Esophagus squamous epithelium (tissue), 5 donors: Measurements from ENCODE around the gene GRIP1. TPM values are rescaled to one million over a fixed set of nuclear protein-coding genes. Genes with fewer than 3 reads are reported as not detected.

Source experiments
- DNase-seq: peaks from one replicate; lab custom pipeline; 2025; lab: John Stamatoyannopoulos, UW
- H3K27ac ChIP-seq, 4 donors: fragments of 200-600 bp; sonication (generic); one replicate each; pipeline ENCODE4 v1.5.1; 2016 to 2019; ENCODE audit warnings: mild to moderate bottlenecking in 1 of 4
- H3K27me3 ChIP-seq, 4 donors: fragments of 200-600 bp; sonication (generic); 1 replicate in 3 of 4; 2 replicates in 1 of 4; pipeline versions ENCODE4 v1.5.1 to v1.6.0; 2017 to 2021; ENCODE audit warnings: antibody characterized with exemption in 1 of 4
- H3K36me3 ChIP-seq, 3 donors: fragments of 200-600 bp; sonication (generic); one replicate each; pipeline ENCODE4 v1.5.1; 2016 to 2019
- H3K4me1 ChIP-seq, 3 donors: fragments of 200-600 bp; sonication (generic); one replicate each; pipeline ENCODE4 v1.5.1; 2017 to 2019
- H3K4me3 ChIP-seq, 4 donors: fragments of 200-600 bp; sonication (generic); 1 replicate in 3 of 4; 2 replicates in 1 of 4; pipeline ENCODE4 v1.5.1; 2016 to 2019; ENCODE audit warnings: mild to moderate bottlenecking in 2 of 4, moderate library complexity in 1 of 4
- H3K9me3 ChIP-seq, 3 donors: fragments of 200-600 bp; sonication (generic); one replicate each; pipeline ENCODE4 v1.5.1; 2016 to 2019
- POLR2A ChIP-seq, 4 donors: fragments of 450-650 bp; IDR thresholded peaks; one replicate each; pipeline ENCODE4 v1.6.1; 2017; ENCODE audit warnings: antibody characterized with exemption in 4 of 4, mild to moderate bottlenecking in 4 of 4, moderate library complexity in 3 of 4
- WGBS, 2 donors: methylation state at CpG; one replicate each; pipeline ENCODE4 v1.1.5; 2018; 5-methylcytosine and 5-hydroxymethylcytosine counted together
- intact Hi-C: fragments of 100-400 bp; cut with DNase I; formaldehyde crosslinking; loops from one replicate; pipeline ENCODE4 v1.15.0; 2022
- total RNA-seq, 4 donors: library from RNA; depleted of rRNA; stranded (reverse); fragments of >200 nt; gene quantifications; one replicate each; pipeline ENCODE4 v1.1.0, GENCODE V29; 2016
- TF ChIP-seq, protein P1 (sequence below), 6 experiments: fragments of 450-650 bp in 4 of 6; fragments of 200-600 bp in 2 of 6; sonication (generic) in 2 of 6; IDR thresholded peaks; one replicate each; pipeline ENCODE4 v1.5.1; 2016 to 2019; ENCODE audit warnings: antibody characterized with exemption in 6 of 6, mild to moderate bottlenecking in 4 of 6, moderate library complexity in 4 of 6
- donor health status: DM: yes; HTN: yes; CAD: no.

The GRIP1 gene
- total RNA-seq, 4 donors from 2014 or later, result 4.9 to 15.9 (median 11.0) TPM

DNA sequence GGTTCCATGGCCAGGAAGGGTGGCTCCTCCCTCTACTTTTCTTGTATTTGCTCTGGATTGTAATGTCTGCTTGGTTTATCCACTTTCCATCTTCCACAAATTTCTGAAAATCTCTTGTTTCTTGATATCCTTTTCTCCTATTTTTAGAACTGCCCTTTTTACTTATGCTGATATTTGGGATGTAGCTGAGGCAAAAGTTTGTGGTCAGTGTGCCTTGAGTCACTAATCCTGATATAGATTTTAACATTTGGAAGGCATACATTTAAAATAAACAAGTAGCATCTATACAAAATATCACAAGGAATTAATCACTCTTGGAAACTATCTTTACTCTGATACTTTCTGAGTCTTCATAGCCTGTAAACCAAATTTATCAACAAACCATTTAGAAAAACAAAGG lies 11.0 kb downstream of the GRIP1 start:
- no peak for DNase-seq
- TF ChIP-seq, protein P1, sequence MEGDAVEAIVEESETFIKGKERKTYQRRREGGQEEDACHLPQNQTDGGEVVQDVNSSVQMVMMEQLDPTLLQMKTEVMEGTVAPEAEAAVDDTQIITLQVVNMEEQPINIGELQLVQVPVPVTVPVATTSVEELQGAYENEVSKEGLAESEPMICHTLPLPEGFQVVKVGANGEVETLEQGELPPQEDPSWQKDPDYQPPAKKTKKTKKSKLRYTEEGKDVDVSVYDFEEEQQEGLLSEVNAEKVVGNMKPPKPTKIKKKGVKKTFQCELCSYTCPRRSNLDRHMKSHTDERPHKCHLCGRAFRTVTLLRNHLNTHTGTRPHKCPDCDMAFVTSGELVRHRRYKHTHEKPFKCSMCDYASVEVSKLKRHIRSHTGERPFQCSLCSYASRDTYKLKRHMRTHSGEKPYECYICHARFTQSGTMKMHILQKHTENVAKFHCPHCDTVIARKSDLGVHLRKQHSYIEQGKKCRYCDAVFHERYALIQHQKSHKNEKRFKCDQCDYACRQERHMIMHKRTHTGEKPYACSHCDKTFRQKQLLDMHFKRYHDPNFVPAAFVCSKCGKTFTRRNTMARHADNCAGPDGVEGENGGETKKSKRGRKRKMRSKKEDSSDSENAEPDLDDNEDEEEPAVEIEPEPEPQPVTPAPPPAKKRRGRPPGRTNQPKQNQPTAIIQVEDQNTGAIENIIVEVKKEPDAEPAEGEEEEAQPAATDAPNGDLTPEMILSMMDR (IDR thresholded peaks at IDR 0.05), result no peak
- no peak for TF ChIP-seq POLR2A (IDR thresholded peaks at IDR 0.05)
- intact Hi-C loops, result no loop called here
- H3K36me3 ChIP-seq, result no peaks in the 10 kb centered on the region
- no peak overlapping the region for H3K4me3 ChIP-seq
- peaks cover 0 to 12% (median 0%) of the 10 kb centered on the region in 3 donors for H3K4me1 ChIP-seq
- H3K27ac ChIP-seq, result no peak overlapping the region
- no peaks in the 10 kb centered on the region for H3K9me3 ChIP-seq
- no peaks in the 10 kb centered on the region for H3K27me3 ChIP-seq

DNA sequence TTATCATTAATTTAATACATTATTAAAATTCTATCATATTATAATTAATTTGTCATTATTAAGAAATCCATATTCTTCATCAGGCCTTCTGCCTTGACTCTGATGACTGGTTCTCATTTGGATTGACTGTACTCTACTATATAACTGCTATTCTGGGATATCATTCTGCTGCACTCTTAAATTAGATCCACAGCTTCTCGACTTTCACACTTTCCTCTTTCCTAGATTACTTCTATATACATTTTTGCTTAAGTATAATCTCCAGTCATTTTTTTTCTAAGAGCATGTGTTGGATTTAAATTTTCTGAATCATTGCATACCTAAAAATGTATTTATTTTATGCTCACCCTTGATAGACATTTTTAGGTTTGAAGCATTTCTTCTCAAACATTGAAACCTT lies 12.4 kb downstream of the GRIP1 start:
- Histone ChIP-seq H3K27ac (no peak overlapping the region), H3K4me1 (peaks cover 0 to 26% (median 0%) of the 10 kb centered on the region in 3 donors), H3K9me3 (no peaks in the 10 kb centered on the region), H3K36me3 (no peaks in the 10 kb centered on the region), H3K4me3 (no peak overlapping the region), H3K27me3 (no peaks in the 10 kb centered on the region)
- no peak for DNase-seq
- TF ChIP-seq POLR2A (IDR thresholded peaks at IDR 0.05), result no peak
- TF ChIP-seq, protein P1 (IDR thresholded peaks at IDR 0.05), result no peak
- WGBS, 2 donors, result 86 to 91% methylated on average over 1 of the region's 1 CpG
- intact Hi-C loops, result no loop called here

DNA sequence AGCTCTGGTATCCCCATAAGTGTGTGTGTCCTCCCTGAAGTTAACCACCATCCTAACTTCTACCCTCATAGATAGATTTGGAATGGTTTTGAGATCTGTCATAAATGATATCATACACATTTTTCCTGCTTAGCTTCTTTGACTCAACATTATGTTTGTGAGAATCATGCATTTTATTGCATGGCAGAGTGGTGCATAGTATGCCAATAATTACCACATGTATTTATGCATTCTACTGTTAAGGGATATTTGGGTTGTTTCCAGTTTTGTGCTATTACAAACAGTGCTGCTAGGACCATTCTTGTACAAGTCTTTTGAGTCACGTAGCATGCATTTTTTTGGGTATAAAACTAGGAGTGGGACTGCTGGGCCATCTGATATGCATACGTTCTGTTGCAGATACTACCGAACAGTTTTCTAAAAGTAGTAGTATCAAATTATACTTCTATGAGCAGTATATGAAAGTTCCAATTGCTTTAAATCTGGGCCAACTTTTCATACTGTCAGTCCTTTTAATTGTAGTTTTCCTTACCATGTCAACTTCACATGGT lies 13.4 kb downstream of the GRIP1 start:
- intact Hi-C loops, result no loop called here
- Histone ChIP-seq H3K9me3 (no peaks in the 10 kb centered on the region), H3K27me3 (no peaks in the 10 kb centered on the region), H3K27ac (no peak overlapping the region), H3K36me3 (no peaks in the 10 kb centered on the region), H3K4me3 (no peak overlapping the region), H3K4me1 (peaks cover 0 to 31% (median 0%) of the 10 kb centered on the region in 3 donors)
- 88% methylated on average over 3 of the region's 3 CpGs for WGBS, 2 donors
- TF ChIP-seq POLR2A (IDR thresholded peaks at IDR 0.05), result no peak
- TF ChIP-seq, protein P1 (IDR thresholded peaks at IDR 0.05), result no peak
- no peak for DNase-seq

DNA sequence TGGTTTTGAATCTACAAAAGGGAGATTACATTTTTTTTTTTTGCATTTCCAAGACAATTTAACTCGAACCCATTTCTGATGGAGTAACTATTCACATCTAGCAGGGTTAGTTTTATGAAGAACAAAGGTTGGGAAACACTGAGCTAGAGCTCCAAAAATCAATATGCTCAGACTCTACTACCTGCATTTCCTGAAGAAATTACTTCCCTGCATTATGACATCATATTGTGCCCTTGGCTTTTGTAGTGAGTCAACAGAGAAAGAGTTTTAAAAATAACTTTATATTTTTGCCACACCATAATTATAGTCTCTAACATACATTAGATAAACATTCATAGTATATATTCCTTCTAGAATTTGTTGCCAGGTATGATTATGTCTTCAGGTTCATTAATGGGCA lies 14.8 kb downstream of the GRIP1 start:
- intact Hi-C loops, result no loop called here
- TF ChIP-seq, protein P1 (IDR thresholded peaks at IDR 0.05), result no peak
- TF ChIP-seq POLR2A (IDR thresholded peaks at IDR 0.05), result no peak
- 67 to 75% methylated on average over 1 of the region's 1 CpG for WGBS, 2 donors
- no peak for DNase-seq
- Histone ChIP-seq H3K4me3 (no peak overlapping the region), H3K4me1 (peaks cover 0 to 31% (median 0%) of the 10 kb centered on the region in 3 donors), H3K36me3 (no peaks in the 10 kb centered on the region), H3K27me3 (no peaks in the 10 kb centered on the region), H3K9me3 (no peaks in the 10 kb centered on the region), H3K27ac (no peak overlapping the region)

DNA sequence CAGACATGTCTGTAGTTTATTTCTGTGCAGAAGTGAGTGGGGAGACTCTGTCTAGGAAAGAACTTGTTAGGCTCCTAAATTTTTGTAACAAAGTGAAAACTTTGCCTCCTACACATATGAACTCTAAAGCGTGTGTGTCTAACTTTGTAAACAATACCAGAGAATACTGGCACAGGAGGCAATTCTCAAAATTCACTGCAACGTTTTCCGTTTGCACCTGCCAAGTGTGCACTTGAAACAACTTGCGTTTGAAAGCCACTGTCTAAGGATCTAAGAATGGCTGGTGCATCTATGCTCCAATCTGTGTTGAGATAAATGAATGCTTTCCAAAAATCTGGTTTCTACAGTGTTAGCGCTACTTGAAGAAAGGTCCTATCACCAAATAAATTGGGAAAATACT lies 15.3 kb downstream of the GRIP1 start:
- Histone ChIP-seq H3K4me1 (peaks cover 0 to 31% (median 0%) of the 10 kb centered on the region in 3 donors), H3K9me3 (no peaks in the 10 kb centered on the region), H3K36me3 (no peaks in the 10 kb centered on the region), H3K27ac (no peak overlapping the region), H3K27me3 (no peaks in the 10 kb centered on the region), H3K4me3 (no peak overlapping the region)
- 45 to 47% methylated on average over 5 of the region's 5 CpGs for WGBS, 2 donors
- DNase-seq, result no peak
- intact Hi-C loops, result no loop called here
- no peak for TF ChIP-seq POLR2A (IDR thresholded peaks at IDR 0.05)
- TF ChIP-seq, protein P1 (IDR thresholded peaks at IDR 0.05), result no peak
